PFSK-1 (cell line): Measurements from ENCODE around the gene C1QTNF2.

Source experiments
- POLR2AphosphoS5 ChIP-seq: IDR thresholded peaks from 2 replicates; pipeline ENCODE4 v1.6.1; 2012; ENCODE audit warnings: low read depth, mild to moderate bottlenecking, control low read depth, low read length, moderate library complexity
- REST ChIP-seq, 2 experiments: IDR thresholded peaks; 2 replicates each; pipeline versions ENCODE4 v1.6.1 to v1.8.0; 2011 to 2012; ENCODE audit warnings: low read depth in 2 of 2, low read length in 2 of 2, control low read depth in 1 of 2, inconsistent platforms in 1 of 2, mild to moderate bottlenecking in 1 of 2, moderate library complexity in 1 of 2; ENCODE audit not compliant: insufficient read depth in 1 of 2
- SIN3A ChIP-seq: IDR thresholded peaks from 2 replicates; pipeline ENCODE4 v1.6.1; 2012; ENCODE audit warnings: mild to moderate bottlenecking, low read length, moderate library complexity, borderline replicate concordance; ENCODE audit not compliant: insufficient read depth
- TAF1 ChIP-seq: IDR thresholded peaks from 2 replicates; pipeline ENCODE4 v1.6.1; 2012; ENCODE audit warnings: low read length, control low read depth, borderline replicate concordance; ENCODE audit not compliant: insufficient read depth

GRCh38 chr5:160359816-160360215, 10.6 kb downstream of the C1QTNF2 start:
- TF ChIP-seq REST (IDR thresholded peaks at IDR 0.05; ENCODE audit: insufficient read depth in 1 of 2, low read depth in 2 of 2, low read length in 2 of 2) (no peak), POLR2AphosphoS5 (no peak), TAF1 (no peak), SIN3A (no peak)
